OCI-LY7 (cell line): ENCODE data around the gene DGCR8. TPM values are rescaled to one million over a fixed set of nuclear protein-coding genes. Genes with fewer than 3 reads are reported as not detected.

Experiments used
- BruUV-seq: library from RNA; stranded (reverse); fragments of 400-500 nt; replicated peaks from 2 replicates; lab custom pipeline; 2021; lab: Mats Ljungman, UMichigan
- CTCF ChIA-PET: fragments of 300-600 bp; sonication (Branson Sonifier 250); formaldehyde crosslinking; loops from one replicate; lab custom pipeline; 2022; ENCODE audit warnings: antibody characterized with exemption; ENCODE audit not compliant: unreplicated experiment; lab: Charles Lee
- POLR2A ChIA-PET: fragments of 300-600 bp; sonication (Branson Sonifier 250); formaldehyde crosslinking; loops from one replicate; lab custom pipeline; 2022; ENCODE audit warnings: antibody characterized with exemption; lab: Charles Lee
- DNase-seq: peaks from one replicate; pipeline ENCODE4 v3.0.0-alpha.2; 2015; ENCODE audit warnings: low spot score
- H2AFZ ChIP-seq: fragments of 200-600 bp; sonication (generic), shearing (Covaris generic); 2 replicates; pipeline ENCODE4 v1.6.1; 2014; ENCODE audit warnings: mild to moderate bottlenecking, antibody characterized with exemption, low read length, moderate library complexity
- H3K27ac ChIP-seq: fragments of 200-600 bp; sonication (generic); 2 replicates; pipeline ENCODE4 v1.5.1; 2014; ENCODE audit warnings: mixed run types, low read depth, mild to moderate bottlenecking, moderate library complexity, low read length, inconsistent platforms; ENCODE audit not compliant: poor library complexity, severe bottlenecking
- H3K36me3 ChIP-seq: fragments of 200-600 bp; sonication (generic); 2 replicates; pipeline ENCODE4 v1.6.1; 2014; ENCODE audit warnings: mild to moderate bottlenecking, antibody characterized with exemption, low read length, moderate library complexity, mixed read lengths; ENCODE audit not compliant: insufficient read depth
- H3K4me1 ChIP-seq: fragments of 200-600 bp; sonication (generic); 2 replicates; pipeline ENCODE4 v1.5.1; 2014; ENCODE audit warnings: mild to moderate bottlenecking, low read length; ENCODE audit not compliant: insufficient read depth, poor library complexity, severe bottlenecking
- H3K4me2 ChIP-seq: fragments of 200-600 bp; sonication (generic); 2 replicates; pipeline ENCODE4 v1.6.1; 2014; ENCODE audit warnings: mild to moderate bottlenecking, low read length
- H3K4me3 ChIP-seq: fragments of 200-600 bp; sonication (generic); 2 replicates; pipeline ENCODE4 v1.5.1; 2014; ENCODE audit warnings: mild to moderate bottlenecking, low read depth, low read length; ENCODE audit not compliant: poor library complexity, severe bottlenecking
- H3K79me2 ChIP-seq: fragments of 200-600 bp; sonication (generic); 2 replicates; pipeline ENCODE4 v1.6.1; 2016; ENCODE audit warnings: low read depth, mild to moderate bottlenecking, low read length, moderate library complexity, mixed read lengths; ENCODE audit not compliant: insufficient read depth
- H3K9me2 ChIP-seq: fragments of 200-600 bp; sonication (generic); 2 replicates; pipeline ENCODE4 v1.6.1; 2016; ENCODE audit warnings: mild to moderate bottlenecking, low read length, mixed read lengths; ENCODE audit not compliant: insufficient read depth
- H3K9me3 ChIP-seq: fragments of 200-600 bp; sonication (generic); 2 replicates; pipeline ENCODE4 v1.6.1; 2014; ENCODE audit warnings: mild to moderate bottlenecking, mixed run types, low read length, mixed read lengths
- H4K20me1 ChIP-seq: fragments of 200-600 bp; sonication (generic); 2 replicates; pipeline ENCODE4 v1.6.1; 2014; ENCODE audit warnings: mild to moderate bottlenecking, antibody characterized with exemption, low read length, moderate library complexity, mixed read lengths; ENCODE audit not compliant: insufficient read depth
- EZH2phosphoT487 ChIP-seq: fragments of 200-600 bp; sonication (generic); IDR thresholded peaks from 2 replicates; pipeline ENCODE4 v1.6.1; 2018; ENCODE audit warnings: low read depth, borderline replicate concordance, mild to moderate bottlenecking, mixed run types, antibody characterized with exemption, low read length, moderate library complexity, mixed read lengths
- intact Hi-C: fragments of 100-400 bp; cut with micrococcal nuclease; formaldehyde crosslinking; loops from one replicate; pipeline ENCODE4 v1.10.0; 2022; ENCODE audit not compliant: unreplicated experiment
- total RNA-seq, 2 experiments: library from RNA; depleted of rRNA in 1 of 2; stranded (reverse); fragments of >200 nt in 1 of 2; shearing (Covaris generic) in 1 of 2; gene quantifications; 2 replicates each; pipeline ENCODE4 v1.2.3, GENCODE V29; 2014 to 2022
- TF ChIP-seq, protein P1 (sequence below): fragments of 200-600 bp; sonication (generic); conservative IDR thresholded peaks from 2 replicates; pipeline ENCODE4 v1.5.1; 2014; ENCODE audit warnings: mild to moderate bottlenecking, antibody characterized with exemption, low read length, moderate library complexity, mixed read lengths

DGCR8 gene
- total RNA-seq, 2 experiments from 2014 or later: 49.5 to 68.2 TPM

DNA sequence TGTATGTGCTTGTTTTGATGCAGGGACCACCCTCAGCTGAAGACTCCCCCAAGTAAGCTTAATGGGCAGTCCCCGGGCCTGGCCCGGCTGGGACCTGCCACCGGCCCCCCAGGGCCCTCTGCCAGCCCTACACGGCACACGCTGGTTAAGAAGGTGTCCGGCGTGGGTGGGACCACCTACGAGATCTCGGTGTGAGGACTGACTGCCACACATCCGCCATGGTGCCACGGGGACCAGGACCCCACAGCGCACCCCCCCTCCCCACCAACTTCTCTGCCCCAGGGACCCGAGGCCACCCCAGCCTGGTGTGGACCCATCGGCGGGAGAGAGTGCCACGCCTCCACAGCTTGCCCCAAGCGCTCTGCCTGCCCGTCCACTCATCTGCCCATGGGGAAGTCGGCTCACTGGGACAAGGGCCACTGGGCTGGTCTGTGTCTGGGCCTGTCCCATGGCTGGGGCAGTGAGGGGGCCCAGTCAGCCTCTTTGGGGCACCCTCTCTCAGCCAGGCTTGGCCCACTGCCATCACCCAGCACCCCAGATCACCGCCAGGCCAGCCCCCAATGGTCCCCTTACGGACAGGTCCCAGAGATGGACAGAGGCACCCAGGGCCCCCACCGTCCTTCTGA, 65.3 kb downstream of the DGCR8 start:
- H3K27ac ChIP-seq: no peak overlapping the region
- no peak for DNase-seq
- no TSS peak for BruUV-seq
- no peaks in the 10 kb centered on the region for H3K36me3 ChIP-seq
- no peak overlapping the region for H3K4me2 ChIP-seq
- H3K9me2 ChIP-seq: no peaks in the 10 kb centered on the region
- H3K79me2 ChIP-seq: no peaks in the 10 kb centered on the region
- ChIA-PET POLR2A (no interaction called here), CTCF (no interaction called here)
- H3K4me1 ChIP-seq: no peaks in the 10 kb centered on the region
- intact Hi-C loops: no loop called here
- no peaks in the 10 kb centered on the region for H4K20me1 ChIP-seq
- no peak for TF ChIP-seq EZH2phosphoT487
- TF ChIP-seq, protein P1, sequence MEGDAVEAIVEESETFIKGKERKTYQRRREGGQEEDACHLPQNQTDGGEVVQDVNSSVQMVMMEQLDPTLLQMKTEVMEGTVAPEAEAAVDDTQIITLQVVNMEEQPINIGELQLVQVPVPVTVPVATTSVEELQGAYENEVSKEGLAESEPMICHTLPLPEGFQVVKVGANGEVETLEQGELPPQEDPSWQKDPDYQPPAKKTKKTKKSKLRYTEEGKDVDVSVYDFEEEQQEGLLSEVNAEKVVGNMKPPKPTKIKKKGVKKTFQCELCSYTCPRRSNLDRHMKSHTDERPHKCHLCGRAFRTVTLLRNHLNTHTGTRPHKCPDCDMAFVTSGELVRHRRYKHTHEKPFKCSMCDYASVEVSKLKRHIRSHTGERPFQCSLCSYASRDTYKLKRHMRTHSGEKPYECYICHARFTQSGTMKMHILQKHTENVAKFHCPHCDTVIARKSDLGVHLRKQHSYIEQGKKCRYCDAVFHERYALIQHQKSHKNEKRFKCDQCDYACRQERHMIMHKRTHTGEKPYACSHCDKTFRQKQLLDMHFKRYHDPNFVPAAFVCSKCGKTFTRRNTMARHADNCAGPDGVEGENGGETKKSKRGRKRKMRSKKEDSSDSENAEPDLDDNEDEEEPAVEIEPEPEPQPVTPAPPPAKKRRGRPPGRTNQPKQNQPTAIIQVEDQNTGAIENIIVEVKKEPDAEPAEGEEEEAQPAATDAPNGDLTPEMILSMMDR: no peak
- no peaks in the 10 kb centered on the region for H3K9me3 ChIP-seq
- no peak overlapping the region for H2AFZ ChIP-seq
- no peak overlapping the region for H3K4me3 ChIP-seq

DNA sequence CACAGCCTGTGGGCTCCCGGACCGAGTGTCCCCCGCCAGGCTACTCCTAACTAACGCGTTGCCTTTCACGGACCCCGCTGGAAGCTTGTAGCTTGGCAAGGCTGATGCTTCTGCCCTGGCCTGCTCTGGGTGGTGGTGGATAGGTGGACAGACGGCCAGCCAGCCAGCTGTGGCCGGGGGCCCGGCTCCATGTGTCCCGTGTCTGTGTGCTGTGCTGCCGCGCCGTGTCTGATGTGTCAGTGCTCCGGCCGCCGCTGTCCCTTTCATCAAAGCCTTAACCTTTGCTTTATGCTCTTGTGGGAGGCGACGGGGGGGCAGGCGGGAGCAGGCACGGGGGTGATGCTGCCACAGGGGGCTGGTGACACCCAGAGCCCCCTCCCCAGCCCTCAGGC, 65.8 kb downstream of the DGCR8 start:
- CTCF ChIA-PET: no interaction called here

DNA sequence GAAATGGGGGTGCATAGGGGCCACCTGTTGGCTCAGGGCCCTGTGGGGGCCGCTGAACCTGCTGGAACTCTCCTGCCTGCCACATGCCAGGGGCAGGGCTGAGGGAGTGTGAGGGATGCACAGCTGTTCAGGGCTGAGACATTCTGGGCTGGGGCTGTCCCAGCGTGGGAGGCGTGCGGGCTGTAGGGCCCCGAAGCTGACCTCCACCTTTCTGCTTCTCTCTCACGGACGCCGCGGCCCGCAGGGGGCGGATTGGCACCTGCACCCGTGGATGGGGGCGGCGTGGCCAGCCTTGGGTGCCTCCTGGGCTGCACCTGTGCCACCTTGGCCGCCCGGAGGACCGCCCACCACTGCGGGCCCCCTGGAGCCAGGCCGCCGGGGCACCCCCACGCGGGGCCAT, 66.7 kb downstream of the DGCR8 start:
- no TSS peak for BruUV-seq

More for the DNA sequence above, 65.8 kb downstream of the DGCR8 start:
- Histone ChIP-seq H3K4me2 (no peak overlapping the region), H3K4me1 (no peaks in the 10 kb centered on the region), H3K9me3 (no peaks in the 10 kb centered on the region), H4K20me1 (no peaks in the 10 kb centered on the region), H3K79me2 (no peaks in the 10 kb centered on the region), H3K27ac (no peak overlapping the region), H2AFZ (no peak overlapping the region), H3K36me3 (no peaks in the 10 kb centered on the region), H3K9me2 (no peaks in the 10 kb centered on the region), H3K4me3 (no peak overlapping the region)
- POLR2A ChIA-PET: no interaction called here
- TF ChIP-seq, protein P1: no peak
- intact Hi-C loops: no loop called here
- no peak for DNase-seq
- BruUV-seq: no TSS peak

More for the DNA sequence above, 66.7 kb downstream of the DGCR8 start:
- DNase-seq: no peak
- H3K27ac ChIP-seq: no peak overlapping the region
- ChIA-PET POLR2A (no interaction called here), CTCF (no interaction called here)
- H2AFZ ChIP-seq: no peak overlapping the region
- H3K9me2 ChIP-seq: no peaks in the 10 kb centered on the region
- intact Hi-C loops: no loop called here
- H3K4me1 ChIP-seq: no peaks in the 10 kb centered on the region
- no peaks in the 10 kb centered on the region for H3K79me2 ChIP-seq
- H3K4me2 ChIP-seq: no peak overlapping the region
- H3K9me3 ChIP-seq: no peaks in the 10 kb centered on the region
- no peaks in the 10 kb centered on the region for H4K20me1 ChIP-seq
- no peak for TF ChIP-seq EZH2phosphoT487
- TF ChIP-seq, protein P1: no peak
- H3K4me3 ChIP-seq: no peak overlapping the region
- H3K36me3 ChIP-seq: no peaks in the 10 kb centered on the region
